Right lobe of liver (tissue), 6 donors: ENCODE results near the gene CTU2. TPM values are rescaled to one million over a fixed set of nuclear protein-coding genes. Genes with fewer than 3 reads are reported as not detected.

Experiments used
- ATAC-seq, 4 donors: fragments of 200-7000 bp; cut with Tn5 transposase; one replicate each; pipeline ENCODE4 v1.9.1; 2020; ENCODE audit warnings: mild to moderate bottlenecking in 4 of 4, moderate library complexity in 4 of 4
- DNase-seq, 3 donors: peaks; one replicate each; pipeline ENCODE4 v3.0.0-alpha.2; 2020
- H3K27ac ChIP-seq, 3 donors: fragments of 200-600 bp; one replicate each; pipeline ENCODE4 v1.8.0; 2022
- H3K27me3 ChIP-seq, 2 donors: fragments of 200-600 bp; one replicate each; pipeline ENCODE4 v1.8.0; 2022
- H3K36me3 ChIP-seq, 4 donors: fragments of 200-600 bp; sonication (generic) in 1 of 4; one replicate each; pipeline versions ENCODE4 v1.5.1 to v1.8.0; 2017 to 2022; ENCODE audit warnings: control low read depth in 1 of 4
- H3K4me1 ChIP-seq, 4 donors: fragments of 200-600 bp; sonication (generic) in 1 of 4; one replicate each; pipeline versions ENCODE4 v1.5.1 to v1.8.0; 2017 to 2022; ENCODE audit warnings: control low read depth in 1 of 4
- H3K4me3 ChIP-seq, 3 donors: fragments of 200-600 bp; one replicate each; pipeline ENCODE4 v1.8.0; 2022
- H3K9me3 ChIP-seq, 4 donors: fragments of 200-600 bp; sonication (generic) in 1 of 4; one replicate each; pipeline versions ENCODE4 v1.5.1 to v1.8.0; 2017 to 2022; ENCODE audit warnings: control low read depth in 1 of 4
- CTCF ChIP-seq, 4 donors: fragments of 200-600 bp in 3 of 4; fragments of 450-650 bp in 1 of 4; IDR thresholded peaks; one replicate each; pipeline versions ENCODE4 v1.5.1 to v1.8.0; 2016 to 2022; ENCODE audit warnings: antibody characterized with exemption in 4 of 4, mild to moderate bottlenecking in 2 of 4
- POLR2A ChIP-seq: fragments of 450-650 bp; IDR thresholded peaks from one replicate; pipeline ENCODE4 v1.6.1; 2017; ENCODE audit warnings: antibody characterized with exemption, mild to moderate bottlenecking
- WGBS: methylation state at CpG from one replicate; pipeline ENCODE4 v1.1.6; 2018; ENCODE audit warnings: low coverage, low lambda C conversion rate; ENCODE audit not compliant: insufficient coverage; ENCODE audit errors: missing lambda C conversion rate; 5-methylcytosine and 5-hydroxymethylcytosine counted together
- intact Hi-C, 2 donors: fragments of 100-400 bp; cut with DNase I; formaldehyde crosslinking; loops; one replicate each; pipeline versions ENCODE4 v1.11.2 to v1.14.1; 2022
- total RNA-seq, 6 experiments: library from RNA; depleted of rRNA in 2 of 6; stranded (reverse); fragments of >200 nt in 2 of 6; fragmentation: NEBNext Ultra II Directional in 3 of 6; extraction: Animal tissue kit (Norgen Biotek cat#: 25700) in 3 of 6; gene quantifications; one replicate each; pipeline versions ENCODE4 v1.1.0 to v1.2.4, GENCODE V29; 2016 to 2023
- donor health status: DM: no; HTN: yes; CAD: no.
- donor health status: DM: no; HTN: no; CAD: no.
- donor health status: DM: no; HTN: no; CAD: no.
- donor health status: DM: no; HTN: yes; CAD: no.
- donor health status: DM: no; HTN: yes; CAD: no.

CTU2 gene
- total RNA-seq, 6 experiments from 2014 or later: 5.0 to 9.5 (median 8.2) TPM

GRCh38 chr16:88760424-88761142 lies 54.3 kb downstream of the CTU2 start:
- H3K27ac ChIP-seq: peak overlapping the region in 2 of 3 donors; percentile 79 to 91
- no peak for DNase-seq

GRCh38 chr16:88761143-88761534 lies 54.8 kb downstream of the CTU2 start:
- Histone ChIP-seq H3K27ac (no peak overlapping the region), H3K27me3 (no peaks in the 10 kb centered on the region), H3K4me3 (no peak overlapping the region), H3K36me3 (no peaks in the 10 kb centered on the region), H3K9me3 (no peaks in the 10 kb centered on the region), H3K4me1 (peaks cover 0 to 44% (median 23%) of the 10 kb centered on the region in 4 donors)
- DNase-seq (no peak), ATAC-seq (no peak)
- TF ChIP-seq POLR2A (no peak), CTCF (IDR thresholded peaks at IDR 0.05) (no peak)
- intact Hi-C loops: no loop called here
- WGBS: 20% methylated on average over 1 of the region's 11 CpGs

More at GRCh38 chr16:88760424-88761142, 54.3 kb downstream of the CTU2 start:
- peak in 3 of 4 donors; percentile 1 to 6 (median 2) for ATAC-seq
- WGBS: 41% methylated on average over 4 of the region's 24 CpGs
- no peak overlapping the region for H3K4me3 ChIP-seq
- TF ChIP-seq CTCF (IDR thresholded peaks at IDR 0.05) (no peak), POLR2A (no peak)
- H3K36me3 ChIP-seq: no peaks in the 10 kb centered on the region
- no peaks in the 10 kb centered on the region for H3K27me3 ChIP-seq
- no peaks in the 10 kb centered on the region for H3K9me3 ChIP-seq
- intact Hi-C loops: no loop called here
- peaks cover 0 to 44% (median 23%) of the 10 kb centered on the region in 4 donors for H3K4me1 ChIP-seq

GRCh38 chr16:88761830-88762229 lies 55.5 kb downstream of the CTU2 start:
- Histone ChIP-seq H3K27ac (no peak overlapping the region), H3K4me3 (no peak overlapping the region), H3K9me3 (no peaks in the 10 kb centered on the region), H3K4me1 (peaks cover 0 to 44% (median 23%) of the 10 kb centered on the region in 4 donors), H3K27me3 (no peaks in the 10 kb centered on the region), H3K36me3 (no peaks in the 10 kb centered on the region)
- no peak for ATAC-seq
- intact Hi-C loops: no loop called here
- TF ChIP-seq CTCF (IDR thresholded peaks at IDR 0.05) (no peak), POLR2A (no peak)
- no CpG with 5 or more reads among the region's 10 CpGs for WGBS
- DNase-seq: no peak

- ATAC-seq (no peak), DNase-seq (no peak)
- peak overlapping the region in 1 of 3 donors; percentile 75 for H3K27ac ChIP-seq
- H3K4me1 ChIP-seq: peaks cover 0 to 44% (median 23%) of the 10 kb centered on the region in 4 donors
- intact Hi-C loops: no loop called here
- H3K4me3 ChIP-seq: no peak overlapping the region
- WGBS: no CpG with 5 or more reads among the region's 16 CpGs
- no peak for TF ChIP-seq POLR2A
- H3K36me3 ChIP-seq: no peaks in the 10 kb centered on the region
- no peaks in the 10 kb centered on the region for H3K27me3 ChIP-seq
- no peaks in the 10 kb centered on the region for H3K9me3 ChIP-seq
These were observed 56.1 kb downstream of the CTU2 start for GRCh38 chr16:88762258-88762870.

- no peak overlapping the region for H3K4me3 ChIP-seq
- H3K4me1 ChIP-seq: peaks cover 0 to 50% (median 26%) of the 10 kb centered on the region in 4 donors
- no peak for TF ChIP-seq POLR2A
- no peak for TF ChIP-seq CTCF (IDR thresholded peaks at IDR 0.05)
- H3K27me3 ChIP-seq: no peaks in the 10 kb centered on the region
- DNase-seq: peak in 1 of 3 donors; percentile 75
- H3K27ac ChIP-seq: peak overlapping the region; percentile 8 to 79 (median 75)
- ATAC-seq: no peak
- intact Hi-C loops: no loop called here
- H3K9me3 ChIP-seq: no peaks in the 10 kb centered on the region
- WGBS: no CpG with 5 or more reads among the region's 10 CpGs
- no peaks in the 10 kb centered on the region for H3K36me3 ChIP-seq
These were observed 56.6 kb downstream of the CTU2 start for GRCh38 chr16:88762941-88763340.
